Measurements from ENCODE around the gene TLCD5.

The TLCD5 gene

DNA sequence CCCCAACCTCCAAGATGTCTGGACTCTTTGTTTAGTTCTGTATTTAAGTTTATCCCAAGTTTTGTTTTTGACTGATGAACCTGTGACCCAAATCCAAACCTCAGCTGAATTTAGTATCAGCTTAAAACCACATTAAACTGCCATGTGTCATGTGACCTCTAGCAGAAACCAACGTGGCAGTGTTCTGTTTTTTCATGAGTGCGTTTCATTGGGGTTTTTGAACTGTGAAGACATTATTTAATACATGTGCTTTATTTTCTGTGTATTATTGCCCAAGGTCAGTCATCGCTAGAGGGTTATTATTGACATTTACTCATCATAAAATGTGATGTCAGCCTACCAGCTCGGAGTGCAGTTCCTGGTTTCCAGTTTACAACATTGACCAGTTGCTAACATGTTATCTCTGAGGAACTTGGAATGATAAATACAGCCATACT lies 1.8 kb downstream of the TLCD5 start:
- TF ChIP-seq, protein P1, sequence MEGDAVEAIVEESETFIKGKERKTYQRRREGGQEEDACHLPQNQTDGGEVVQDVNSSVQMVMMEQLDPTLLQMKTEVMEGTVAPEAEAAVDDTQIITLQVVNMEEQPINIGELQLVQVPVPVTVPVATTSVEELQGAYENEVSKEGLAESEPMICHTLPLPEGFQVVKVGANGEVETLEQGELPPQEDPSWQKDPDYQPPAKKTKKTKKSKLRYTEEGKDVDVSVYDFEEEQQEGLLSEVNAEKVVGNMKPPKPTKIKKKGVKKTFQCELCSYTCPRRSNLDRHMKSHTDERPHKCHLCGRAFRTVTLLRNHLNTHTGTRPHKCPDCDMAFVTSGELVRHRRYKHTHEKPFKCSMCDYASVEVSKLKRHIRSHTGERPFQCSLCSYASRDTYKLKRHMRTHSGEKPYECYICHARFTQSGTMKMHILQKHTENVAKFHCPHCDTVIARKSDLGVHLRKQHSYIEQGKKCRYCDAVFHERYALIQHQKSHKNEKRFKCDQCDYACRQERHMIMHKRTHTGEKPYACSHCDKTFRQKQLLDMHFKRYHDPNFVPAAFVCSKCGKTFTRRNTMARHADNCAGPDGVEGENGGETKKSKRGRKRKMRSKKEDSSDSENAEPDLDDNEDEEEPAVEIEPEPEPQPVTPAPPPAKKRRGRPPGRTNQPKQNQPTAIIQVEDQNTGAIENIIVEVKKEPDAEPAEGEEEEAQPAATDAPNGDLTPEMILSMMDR (conservative IDR thresholded peaks at IDR 0.05): no peak
- TF ChIP-seq ZFX (IDR thresholded peaks at IDR 0.05): no peak
- no peak overlapping the region for H3K27ac ChIP-seq

DNA sequence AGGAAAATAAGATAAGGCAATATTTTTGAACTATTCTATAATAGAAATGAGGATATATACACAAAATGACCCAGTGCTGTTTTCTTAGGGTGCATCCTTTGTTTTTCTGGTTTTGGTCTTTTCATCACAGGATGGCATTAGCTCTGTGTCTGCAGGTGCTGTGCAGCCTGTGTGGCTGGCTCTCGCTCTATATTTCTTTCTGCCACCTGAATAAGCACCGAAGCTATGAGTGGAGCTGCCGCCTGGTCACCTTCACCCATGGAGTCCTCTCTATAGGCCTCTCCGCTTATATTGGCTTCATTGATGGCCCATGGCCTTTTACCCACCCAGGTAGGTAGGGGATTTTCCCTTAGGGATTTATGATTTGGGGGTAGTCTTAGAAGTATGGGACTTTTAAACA lies 2.2 kb downstream of the TLCD5 start:
- no peak for TF ChIP-seq ZFX (IDR thresholded peaks at IDR 0.05)
- TF ChIP-seq, protein P1 (conservative IDR thresholded peaks at IDR 0.05): no peak
- peak overlapping the region; percentile 26; the same call in 1 of the 2 replicates for H3K27ac ChIP-seq

DNA sequence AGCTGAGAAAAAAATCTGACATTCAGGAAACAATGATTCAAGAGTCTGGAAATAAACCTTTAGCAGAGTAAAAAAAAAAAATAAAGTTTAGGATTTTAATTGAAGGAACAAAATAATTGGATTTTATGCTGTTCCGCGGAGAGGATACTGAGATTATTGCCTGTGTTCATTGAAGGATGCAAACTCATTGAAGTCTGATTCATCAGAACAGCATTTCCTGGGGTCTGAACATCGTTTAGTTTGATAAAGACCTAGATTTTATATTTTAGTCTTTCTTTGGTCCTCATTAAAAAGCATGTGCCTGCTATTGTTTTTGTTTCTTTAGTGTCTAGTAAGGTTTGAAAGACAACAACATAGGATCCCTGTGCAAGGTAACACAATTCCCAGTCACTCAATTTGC lies 4.5 kb downstream of the TLCD5 start:
- TF ChIP-seq ZFX (IDR thresholded peaks at IDR 0.05): no peak
- TF ChIP-seq, protein P1 (conservative IDR thresholded peaks at IDR 0.05): no peak
- H3K27ac ChIP-seq: no peak overlapping the region

DNA sequence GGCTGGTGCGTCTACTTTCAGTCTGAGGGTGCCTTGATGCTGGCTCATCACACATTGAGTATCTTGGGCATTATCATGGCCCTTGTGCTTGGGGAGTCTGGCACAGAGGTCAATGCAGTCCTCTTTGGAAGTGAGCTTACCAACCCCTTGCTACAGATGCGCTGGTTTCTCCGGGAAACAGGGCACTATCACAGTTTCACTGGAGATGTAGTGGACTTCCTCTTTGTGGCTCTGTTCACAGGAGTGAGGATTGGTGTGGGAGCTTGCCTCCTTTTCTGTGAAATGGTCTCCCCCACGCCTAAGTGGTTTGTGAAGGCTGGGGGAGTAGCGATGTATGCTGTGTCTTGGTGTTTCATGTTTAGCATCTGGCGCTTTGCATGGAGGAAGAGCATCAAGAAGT lies 4.9 kb downstream of the TLCD5 start:
- 0 out of 2 replicates have a peak overlapping the region, but pooled peaks have one; percentile 1 for H3K27ac ChIP-seq

DNA sequence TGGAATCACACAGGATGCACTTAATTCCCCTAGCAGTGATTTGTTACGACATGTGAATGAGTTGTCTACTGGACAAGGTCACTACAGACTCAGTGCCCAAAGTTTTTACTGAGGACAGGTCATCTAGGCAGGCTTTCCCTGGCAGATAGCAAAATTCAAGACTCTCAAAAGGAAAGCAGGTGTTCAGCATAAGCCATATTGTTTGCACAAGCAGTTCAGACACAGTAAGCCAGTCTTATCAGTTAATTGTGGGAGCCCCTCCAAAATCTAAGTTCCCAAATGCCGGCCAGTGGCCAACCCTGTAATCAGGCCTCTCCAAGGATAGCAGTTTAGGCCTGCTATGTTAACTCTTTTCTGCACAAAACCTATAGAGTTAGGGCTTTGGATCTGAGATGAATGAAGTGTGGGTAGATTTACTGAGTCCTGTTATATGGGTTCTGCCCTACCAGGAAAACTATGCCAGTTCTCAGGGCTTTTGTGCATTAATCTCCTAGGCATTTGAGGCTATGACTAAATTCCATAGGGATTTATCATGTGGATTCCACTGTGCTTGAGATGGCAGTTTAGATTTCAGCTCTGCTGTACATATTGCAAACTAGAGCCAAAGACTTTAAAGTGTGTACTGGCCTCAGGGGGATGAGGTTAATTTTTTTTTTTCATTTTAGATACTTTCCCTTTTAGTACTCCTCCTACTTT lies 6.3 kb downstream of the TLCD5 start:
- H3K27ac ChIP-seq: no peak overlapping the region; the same call in 1 of the 2 replicates
- no peak for TF ChIP-seq ZFX (IDR thresholded peaks at IDR 0.05)
- TF ChIP-seq, protein P1 (conservative IDR thresholded peaks at IDR 0.05): no peak

More for the DNA sequence above, 4.9 kb downstream of the TLCD5 start:
- TF ChIP-seq, protein P1 (conservative IDR thresholded peaks at IDR 0.05): no peak
- no peak for TF ChIP-seq ZFX (IDR thresholded peaks at IDR 0.05)

DNA sequence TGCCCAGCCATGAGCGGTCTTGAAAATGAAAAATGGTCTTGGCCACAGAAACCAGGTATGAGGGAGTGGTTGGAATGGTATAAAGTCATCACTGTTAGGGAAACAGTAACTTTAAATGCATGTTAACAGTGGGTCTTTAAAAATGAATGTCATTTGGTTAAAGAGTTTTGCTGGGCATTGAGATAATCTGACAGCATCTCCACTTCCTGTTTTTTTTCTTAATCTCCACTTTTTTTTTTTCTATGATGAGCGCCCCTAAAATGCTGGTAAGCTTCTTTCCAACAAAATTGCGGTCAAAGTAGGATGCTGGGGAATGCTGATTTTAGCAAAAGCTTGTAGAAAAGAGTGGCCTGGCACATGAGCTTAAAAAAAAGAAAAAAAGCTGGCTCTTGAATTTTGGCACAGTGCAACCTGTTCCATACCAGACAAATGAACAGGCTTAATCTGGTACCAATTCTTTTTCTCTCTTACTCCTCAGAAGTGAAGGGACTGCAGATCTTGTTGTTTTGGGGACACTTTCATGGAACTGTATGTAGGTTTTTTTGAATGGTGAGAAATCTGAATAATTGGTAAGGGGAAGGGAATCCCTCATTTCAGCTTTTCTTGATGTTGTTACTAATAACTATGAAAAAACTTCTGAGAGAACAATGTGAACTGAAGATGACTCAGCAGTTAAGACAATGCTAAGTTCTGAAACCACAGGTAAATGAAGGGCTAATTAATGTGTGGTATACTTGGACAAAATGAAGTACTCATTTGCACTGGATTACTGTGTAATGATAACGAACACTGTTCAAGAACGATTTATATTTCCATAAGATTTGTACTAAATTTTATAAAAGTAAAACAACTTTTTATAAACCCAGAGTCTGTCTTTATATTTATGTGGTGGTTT lies 8.0 kb downstream of the TLCD5 start:
- no peak overlapping the region for H3K27ac ChIP-seq
- no peak for TF ChIP-seq ZFX (IDR thresholded peaks at IDR 0.05)
- TF ChIP-seq, protein P1 (conservative IDR thresholded peaks at IDR 0.05): no peak

DNA sequence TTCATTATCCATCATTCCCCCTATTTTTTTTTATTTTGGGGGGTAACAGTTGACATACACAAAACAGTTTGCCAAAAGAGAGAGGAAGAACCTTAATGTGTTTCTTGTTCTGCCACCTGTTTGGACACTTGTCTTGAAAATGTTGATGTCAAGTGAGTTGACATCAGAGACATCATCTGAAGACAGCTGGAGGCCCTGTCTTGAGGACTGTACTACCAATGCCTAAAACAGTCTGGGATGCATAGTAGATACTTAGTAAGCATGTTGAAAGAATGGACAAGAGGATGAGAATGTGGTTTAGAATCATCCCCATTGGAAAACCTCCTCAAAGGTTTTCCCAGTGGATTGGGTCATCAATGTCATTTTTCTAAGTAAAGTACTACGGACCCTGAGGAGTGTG lies 8.7 kb downstream of the TLCD5 start:
- no peak overlapping the region for H3K27ac ChIP-seq
- TF ChIP-seq ZFX (IDR thresholded peaks at IDR 0.05): no peak

Data from C4-2B (cell line).